Activated CD4-positive, alpha-beta T cell treated with anti-CD3 and anti-CD28 coated beads, Interleukin-2, amount 50 U/mL, for 24 hours (primary cell): Measurements from ENCODE around the gene SNTG2.

Experiments
- DNase-seq, 2 donors: peaks; one replicate each; pipeline ENCODE4 v3.0.0-alpha.2; 2020; ENCODE audit warnings: low read depth in 1 of 2, low spot score in 1 of 2

SNTG2 gene

DNA sequence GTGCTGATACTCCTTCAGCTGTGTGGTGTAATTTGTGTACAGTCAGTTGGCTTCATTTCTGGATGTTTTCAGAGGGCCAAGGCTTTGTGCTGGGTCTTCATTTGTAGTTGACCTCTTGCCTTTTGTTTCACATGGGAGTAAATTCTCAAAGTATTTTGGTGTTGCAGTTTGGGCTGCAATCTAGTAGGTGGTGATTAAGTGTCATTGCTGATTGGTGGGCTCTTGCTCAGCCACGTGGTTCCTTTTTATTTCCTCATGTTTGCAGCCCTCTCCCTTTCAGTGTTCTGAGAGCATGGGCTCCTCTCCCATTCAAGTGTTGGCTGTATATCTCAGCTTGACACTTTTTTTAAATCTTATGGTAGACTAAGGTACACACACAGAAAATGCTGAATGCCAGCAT, 96.8 kb downstream of the SNTG2 start:
- no peak for DNase-seq

DNA sequence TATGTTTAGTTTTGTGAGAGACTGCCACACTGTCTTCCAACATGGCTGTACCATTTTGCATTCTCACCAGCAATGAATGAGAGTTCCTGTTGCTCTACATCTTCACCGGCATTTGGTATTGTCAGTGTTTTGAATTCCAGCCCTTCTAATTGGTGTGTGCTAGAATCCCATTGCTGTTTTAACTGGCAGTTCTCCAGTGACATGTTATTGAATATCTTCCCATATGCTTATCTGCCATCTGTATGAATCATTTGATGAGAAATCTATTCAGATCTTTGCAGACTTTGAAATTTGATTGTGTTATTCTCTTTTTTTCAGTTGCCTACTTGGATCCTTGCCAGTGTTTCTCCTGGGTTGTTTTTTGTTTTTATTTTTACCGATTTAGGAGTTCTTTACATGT, 99.0 kb downstream of the SNTG2 start:
- DNase-seq, result no peak

DNA sequence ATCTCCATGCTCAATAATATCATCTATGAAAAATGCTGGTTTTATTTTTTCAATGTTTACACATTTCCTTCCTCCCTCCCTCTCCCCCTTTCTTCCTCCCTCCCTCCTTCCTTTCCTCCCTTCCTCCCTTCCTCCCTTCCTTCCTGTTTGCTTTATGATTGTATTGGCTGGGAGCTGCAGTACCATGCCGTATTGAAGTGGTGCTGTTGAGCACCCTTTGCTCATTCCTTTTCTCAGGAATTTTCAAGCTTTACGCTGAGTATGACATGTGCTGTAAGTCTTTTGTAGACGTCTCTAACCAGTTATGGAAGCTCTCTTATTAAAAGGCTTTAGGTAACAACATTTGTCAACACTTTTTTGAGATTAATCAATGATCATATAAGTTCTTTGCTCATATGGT, 100.4 kb downstream of the SNTG2 start:
- DNase-seq, result no peak

DNA sequence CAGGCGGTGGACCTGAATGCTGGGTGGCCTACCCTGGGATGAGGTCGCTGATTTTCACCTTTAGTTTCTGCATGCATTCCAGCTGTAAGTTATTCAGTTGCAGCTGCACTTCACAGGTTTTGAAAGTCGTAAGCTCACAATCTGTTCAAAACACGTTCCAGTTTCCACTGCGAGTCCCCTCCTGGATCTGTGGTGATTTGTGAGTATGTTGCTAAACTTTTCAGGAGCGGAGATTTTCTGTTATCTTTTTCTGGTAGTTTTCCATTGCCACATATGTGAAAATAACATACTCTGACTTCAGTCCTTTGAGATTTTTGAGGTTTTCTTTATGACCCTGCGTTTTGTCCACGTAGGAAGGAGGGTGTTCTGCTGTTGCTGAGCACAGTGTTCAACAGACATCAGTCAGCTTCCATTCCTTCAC, 102.1 kb downstream of the SNTG2 start:
- no peak for DNase-seq

DNA sequence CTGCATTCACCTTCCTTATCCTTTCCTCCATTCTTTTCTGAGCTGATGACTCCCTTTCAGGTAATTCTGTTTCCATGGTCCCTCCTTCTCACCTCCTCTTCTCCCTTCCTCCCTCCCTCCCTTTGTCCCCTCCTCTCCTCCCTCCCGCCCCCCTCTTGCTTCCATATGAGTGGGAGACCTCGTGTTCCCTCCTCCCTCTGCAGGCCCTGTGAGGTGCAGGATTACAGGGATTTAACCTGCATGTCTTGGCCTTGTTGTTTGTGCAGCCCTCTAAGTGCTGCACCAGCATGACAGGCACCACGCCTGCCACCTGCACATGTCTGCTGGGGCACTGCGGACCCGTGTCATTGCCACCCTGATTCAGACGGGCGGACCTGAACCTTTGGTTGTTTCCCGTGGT, 103.1 kb downstream of the SNTG2 start:
- DNase-seq, result no peak

DNA sequence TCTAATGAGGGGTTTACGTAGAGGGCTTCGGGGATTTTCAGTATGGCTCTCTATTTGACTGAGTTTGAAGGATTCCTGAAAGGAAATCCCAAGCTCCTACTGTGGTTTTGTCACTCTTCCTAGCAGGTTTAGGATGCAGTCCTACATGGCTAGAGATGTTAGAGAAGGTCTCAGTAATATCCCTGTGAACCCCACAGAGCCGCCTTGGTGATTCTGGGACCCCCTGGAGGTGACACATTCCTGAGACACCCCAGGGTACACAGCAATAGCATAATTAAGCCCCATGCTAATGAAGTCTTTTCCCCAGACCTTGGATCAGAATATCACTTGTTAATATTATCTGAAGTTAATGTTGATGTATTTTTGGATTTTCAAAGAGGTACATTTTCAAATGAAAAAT, 103.8 kb downstream of the SNTG2 start:
- no peak for DNase-seq

DNA sequence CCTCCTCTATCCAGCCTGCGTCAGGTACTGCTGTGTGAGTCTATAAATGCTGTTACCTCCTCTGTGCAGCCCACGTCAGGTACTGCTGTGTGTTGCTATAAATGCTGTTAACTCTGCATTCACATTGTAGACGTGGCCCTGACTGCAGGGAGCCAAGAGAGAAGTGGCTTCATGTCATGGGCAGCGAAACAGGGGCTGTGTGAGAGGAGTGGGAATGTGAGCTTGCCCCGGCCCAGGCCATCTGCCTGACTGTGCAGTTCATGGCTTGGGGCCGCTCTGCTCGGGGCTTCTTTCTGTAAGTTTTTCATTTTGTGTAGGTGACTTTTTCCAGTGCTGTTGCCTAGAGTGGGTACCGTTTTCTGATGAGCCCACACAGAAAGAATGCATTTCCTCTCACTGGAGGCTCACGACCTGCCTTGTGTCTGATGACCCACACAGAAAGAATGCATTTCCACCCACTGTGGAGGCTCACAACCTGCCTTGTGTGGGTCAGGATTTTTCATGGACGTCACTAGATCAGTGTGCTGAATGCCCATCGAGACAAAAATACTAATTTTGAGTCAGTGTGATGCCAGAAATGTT, 104.5 kb downstream of the SNTG2 start:
- DNase-seq, result no peak

DNA sequence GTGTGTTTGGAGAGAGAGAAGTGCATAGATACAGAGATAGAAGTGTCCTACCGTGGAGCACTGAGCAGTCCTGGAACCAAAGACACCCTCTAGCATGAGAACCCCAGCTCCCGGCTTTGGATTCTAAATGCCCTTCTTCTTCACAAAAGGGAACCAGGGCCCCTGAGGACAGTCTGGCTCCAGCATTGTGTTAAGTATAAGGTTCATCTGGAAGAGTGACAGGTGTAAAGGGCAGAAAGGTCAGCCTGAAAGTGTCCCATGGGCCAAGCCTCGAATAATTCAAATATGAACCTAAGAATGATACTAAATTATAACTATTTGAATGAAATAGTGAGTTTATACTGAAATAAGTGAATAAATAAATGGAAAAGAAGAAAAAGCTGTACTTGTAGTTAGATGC, 109.7 kb downstream of the SNTG2 start:
- DNase-seq, result no peak

DNA sequence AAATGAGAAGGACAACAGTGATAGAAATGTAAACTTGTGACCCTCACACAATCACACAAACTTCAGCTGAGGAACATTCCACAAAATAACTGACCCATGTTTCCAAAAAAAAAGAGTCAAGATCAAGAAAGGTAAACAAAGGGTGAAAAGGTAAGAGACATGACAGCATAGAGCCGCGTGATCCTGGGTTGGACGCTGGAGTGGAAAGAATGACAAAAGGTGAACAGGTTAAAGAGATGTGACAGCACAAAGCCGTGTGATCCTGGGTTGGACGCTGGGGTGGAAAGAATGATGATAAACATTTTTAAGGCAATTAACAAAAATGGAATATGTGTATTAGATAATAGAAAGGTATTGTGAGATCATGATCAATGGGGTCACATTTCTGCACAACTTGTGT, 110.3 kb downstream of the SNTG2 start:
- no peak for DNase-seq

DNA sequence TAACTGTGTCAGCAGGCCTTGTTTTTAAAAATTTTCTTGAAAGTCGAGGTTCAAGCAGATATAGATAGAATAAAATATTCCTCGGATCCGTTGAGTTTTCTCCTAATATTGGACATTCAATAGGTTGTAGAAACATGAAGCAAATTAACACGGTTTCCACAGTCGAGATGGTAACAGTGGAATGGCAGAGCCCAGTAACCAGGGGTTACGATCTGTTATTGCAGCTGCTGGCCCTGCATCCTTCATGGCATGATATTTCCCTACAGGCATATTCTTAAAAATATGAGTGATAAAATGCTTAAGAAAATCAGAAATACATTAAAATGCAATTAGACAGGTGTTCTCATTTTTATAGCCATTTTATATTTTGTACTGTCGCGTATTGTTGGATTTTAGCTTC, 117.6 kb downstream of the SNTG2 start:
- DNase-seq, result no peak

DNA sequence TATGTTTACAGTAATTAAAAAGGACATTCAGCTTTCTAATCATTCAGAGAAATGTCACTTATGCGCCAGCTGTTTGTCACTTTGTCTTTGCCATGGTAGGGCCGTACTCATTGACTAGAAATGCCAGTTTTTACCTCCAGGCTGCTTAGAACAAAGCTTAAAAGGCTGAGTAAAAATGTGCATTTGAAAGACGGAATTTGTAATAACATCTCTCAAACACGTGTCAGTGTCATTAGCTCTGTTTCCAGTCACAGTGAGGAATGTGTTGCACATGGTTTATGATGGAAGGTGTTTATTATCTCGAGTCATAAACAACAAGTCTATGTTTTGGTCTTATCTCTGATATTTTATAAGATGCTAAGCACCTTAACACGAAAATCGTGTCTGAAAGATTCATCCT, 118.2 kb downstream of the SNTG2 start:
- no peak for DNase-seq

DNA sequence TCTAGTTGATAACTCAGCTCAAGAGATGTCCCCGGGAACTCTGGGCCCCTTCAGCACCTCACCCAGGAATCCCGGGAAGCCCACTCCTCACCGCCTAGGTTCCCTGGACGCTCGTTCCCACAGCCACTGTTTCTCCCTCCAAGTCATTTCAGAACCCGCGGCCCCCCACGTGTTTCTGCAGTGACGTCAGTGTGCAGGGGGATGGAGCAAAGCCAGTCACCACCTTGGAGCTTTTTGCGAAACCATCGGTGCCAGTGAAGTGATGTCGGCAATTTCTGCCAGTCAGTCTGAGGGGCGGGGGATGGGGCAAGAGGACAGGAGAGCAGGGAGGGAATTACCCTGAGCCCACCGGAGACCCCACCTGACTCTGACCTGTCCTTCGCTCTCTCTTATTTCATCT, 119.2 kb downstream of the SNTG2 start:
- DNase-seq, result no peak

DNA sequence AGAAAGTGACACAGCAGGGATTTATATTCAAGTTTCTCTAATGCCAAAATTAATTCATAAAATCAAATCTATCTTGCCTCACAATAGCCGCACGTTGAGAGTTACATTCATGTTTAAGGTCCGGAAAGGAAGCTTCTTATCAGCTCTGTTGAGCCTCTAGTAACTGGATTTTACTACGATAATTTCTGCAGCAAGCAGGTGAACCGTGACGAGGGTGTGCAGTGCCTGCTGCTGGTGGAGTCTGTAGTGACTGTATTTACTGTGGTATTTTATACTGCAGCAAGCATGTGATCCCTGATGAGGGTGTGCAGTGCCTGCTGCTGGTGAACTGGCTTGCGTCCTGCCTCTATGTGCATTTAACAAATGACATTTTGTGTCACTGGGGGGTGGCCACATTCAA, 120.0 kb downstream of the SNTG2 start:
- DNase-seq, result no peak

DNA sequence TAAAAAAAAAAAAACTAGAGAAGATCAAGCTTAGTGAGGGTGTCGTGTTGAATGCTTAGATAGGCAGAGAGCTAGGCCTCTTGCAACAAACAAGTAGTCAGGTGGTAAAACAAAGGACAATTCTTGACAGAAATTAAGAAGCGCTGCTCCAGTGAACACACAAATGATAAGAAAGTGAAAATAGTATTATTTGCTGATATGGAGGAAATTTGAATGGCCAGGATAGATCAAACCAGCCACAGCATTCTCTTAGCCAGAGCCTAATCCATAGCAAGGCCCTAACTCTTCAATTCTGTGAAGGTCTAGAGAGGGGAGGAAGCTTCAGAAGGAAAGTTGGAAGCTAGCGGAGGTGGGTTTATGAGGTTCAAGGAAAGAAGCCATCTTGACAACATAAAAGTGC, 121.0 kb downstream of the SNTG2 start:
- no peak for DNase-seq

DNA sequence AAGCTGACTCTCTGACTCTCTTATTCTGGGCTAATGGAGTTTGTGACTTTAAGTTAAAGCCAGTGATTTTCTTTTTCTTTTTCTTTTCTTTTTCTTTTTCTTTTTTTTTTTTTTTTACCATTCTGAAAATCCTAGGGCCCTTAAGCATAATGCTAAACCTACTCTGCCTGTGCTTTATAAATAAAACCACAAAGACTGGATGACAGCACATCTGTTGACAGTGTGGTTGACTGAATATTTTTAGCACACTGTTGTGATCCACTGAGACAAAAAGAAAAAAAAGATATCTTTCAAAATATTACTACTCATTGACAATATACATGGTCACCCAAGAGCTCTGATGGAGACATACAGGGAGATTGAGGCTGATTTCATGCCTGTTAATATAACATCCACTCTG, 121.6 kb downstream of the SNTG2 start:
- no peak for DNase-seq

DNA sequence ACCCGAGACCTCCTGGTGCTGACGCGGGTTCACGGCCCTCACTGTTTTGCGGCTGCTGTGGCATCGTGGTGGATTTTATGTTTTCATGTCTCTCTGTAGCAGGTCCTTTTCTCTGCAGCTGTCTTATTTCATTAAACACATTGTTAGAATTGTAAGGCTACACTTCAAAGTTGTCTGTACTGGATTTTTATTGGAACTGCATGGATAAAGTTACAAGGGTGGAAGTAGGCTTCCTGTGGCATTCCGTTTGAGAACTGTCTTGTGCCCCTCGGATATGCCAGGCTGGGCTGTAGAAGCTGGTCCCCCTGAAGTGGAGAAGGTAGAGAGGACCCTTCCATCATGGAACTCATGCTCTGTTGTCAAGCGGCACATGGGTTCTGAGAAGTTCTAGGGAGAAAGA, 127.3 kb downstream of the SNTG2 start:
- no peak for DNase-seq

DNA sequence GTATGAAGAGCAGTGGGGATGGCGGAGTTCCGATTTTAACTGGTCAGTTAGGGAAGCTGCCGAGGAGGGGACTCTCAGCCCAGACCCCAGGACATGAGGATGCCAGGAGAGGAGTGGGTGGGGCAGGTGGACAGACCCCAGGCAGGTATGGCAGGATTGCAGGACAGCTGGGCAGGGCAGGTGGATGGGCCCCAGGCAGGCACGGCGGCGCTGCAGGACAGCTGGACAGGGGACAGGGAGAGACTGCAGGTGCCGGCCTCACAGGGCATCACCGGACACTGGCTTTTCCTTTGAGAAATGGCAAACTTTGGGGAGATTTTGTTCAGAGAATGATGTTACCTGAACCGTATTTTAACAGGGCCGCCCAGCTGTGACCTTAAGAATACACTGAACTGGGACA, 127.7 kb downstream of the SNTG2 start:
- no peak for DNase-seq

DNA sequence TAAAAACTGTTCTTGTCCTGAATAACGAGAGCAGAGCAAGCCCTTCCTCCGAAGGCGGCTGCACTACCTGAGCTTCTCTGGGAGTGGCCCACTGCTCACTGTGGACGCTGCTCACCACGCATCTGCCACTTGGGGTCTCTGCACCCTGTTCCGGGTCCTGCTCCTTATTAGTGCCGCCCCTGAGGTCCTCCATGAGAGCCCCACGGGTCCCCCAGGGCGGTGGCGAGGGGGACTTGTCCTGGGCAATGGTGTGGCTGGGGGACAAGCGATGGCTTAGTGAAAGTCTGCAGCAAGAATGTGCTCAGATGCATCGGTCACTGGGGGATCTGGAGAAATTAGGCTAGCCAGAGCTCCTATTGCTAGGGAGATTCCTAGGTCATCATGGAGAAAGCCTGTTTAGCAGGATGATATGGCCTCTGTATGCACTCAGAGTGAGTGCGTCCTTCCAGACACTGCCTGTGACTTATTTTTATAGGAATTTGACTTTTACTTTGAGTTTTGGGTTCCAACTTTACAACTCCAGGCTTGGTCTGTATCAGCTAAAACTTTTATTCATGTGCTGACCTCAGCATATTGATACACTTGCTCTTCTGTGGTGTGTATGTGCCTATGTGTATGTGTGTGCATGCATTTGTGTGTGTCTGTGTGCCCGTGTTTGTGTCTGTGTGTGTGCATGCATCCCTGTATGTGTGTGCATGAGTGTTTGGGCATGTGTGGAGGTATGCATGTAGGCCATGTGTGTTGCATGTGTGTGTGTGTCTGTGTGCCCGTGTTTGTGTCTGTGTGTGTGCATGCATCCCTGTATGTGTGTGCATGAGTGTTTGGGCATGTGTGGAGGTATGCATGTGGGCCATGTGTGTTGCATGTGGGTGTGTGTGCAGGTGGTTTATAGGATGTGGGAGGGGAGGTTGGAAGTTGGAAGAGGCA, 129.5 kb downstream of the SNTG2 start:
- no peak for DNase-seq

DNA sequence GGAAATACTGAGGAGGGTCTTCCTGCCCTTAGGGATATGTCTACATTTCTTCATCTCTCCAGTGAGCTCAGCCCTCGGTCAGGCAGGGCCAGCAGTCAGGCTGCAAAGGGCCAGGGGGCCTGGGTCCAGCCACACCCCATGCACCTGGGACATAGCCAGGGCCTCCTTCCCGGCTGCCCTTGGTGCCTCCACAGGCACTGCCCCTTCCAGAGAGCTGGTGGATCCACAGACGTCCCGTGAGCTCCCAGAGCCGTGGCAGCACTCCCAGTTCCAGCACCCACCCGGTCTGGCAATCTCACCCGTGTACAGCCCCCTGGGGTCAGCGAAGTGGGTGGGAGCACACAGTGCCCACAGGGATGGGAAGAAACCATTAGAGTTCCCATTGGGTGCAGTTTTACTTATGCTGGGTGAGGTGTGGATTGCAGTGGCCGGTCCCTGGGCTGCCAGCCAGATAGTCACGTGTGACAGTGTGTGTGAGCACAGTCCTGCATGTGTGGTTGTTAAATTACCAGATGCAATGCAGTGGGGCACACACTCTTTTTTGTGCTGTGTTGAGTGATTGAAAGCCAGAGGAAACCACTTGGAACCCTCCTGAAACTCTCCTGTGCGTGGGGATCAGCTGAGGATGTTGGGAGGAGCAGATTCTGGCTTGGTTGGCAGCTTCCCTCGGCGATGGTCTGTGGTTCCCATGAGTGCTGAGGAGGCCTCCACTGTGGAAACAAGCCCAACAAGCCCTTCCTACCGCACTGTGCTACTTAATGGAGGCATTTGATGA, 131.0 kb downstream of the SNTG2 start:
- no peak for DNase-seq

DNA sequence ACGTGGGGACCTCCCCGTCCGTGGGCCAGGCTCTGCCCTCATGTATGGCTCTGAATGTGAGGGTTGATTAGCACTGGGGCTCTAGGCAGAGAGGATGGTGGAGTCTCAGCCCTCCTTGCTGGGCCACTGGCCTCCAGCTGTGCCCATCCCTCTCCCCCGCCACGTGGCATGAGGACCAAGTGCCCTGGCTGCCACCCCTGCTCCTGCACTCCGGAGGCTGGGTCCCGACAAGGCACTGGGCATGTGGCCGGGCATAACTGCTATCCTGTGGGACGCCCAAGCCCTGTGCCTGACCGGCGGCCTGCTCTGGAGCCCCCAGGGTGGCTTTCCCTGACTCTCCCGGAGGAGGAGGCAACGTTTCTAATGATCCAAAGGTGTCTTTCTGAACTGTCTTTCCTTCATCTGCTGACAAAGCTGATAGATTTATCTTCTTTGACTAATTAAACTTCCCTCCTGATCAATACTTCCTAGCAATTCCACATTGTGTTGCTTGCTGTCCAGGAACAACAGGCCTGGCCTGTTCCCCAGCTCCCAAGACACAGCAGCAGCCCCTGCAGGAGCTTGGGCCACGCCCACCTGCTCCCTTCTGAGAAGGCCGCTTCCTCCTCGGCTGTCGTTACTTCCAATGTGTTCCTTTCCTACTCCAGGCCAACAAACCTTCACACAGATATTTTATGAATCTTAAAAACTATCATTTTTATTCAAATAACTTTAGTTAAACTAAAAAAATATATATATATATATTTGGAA, 132.0 kb downstream of the SNTG2 start:
- DNase-seq, result no peak

DNA sequence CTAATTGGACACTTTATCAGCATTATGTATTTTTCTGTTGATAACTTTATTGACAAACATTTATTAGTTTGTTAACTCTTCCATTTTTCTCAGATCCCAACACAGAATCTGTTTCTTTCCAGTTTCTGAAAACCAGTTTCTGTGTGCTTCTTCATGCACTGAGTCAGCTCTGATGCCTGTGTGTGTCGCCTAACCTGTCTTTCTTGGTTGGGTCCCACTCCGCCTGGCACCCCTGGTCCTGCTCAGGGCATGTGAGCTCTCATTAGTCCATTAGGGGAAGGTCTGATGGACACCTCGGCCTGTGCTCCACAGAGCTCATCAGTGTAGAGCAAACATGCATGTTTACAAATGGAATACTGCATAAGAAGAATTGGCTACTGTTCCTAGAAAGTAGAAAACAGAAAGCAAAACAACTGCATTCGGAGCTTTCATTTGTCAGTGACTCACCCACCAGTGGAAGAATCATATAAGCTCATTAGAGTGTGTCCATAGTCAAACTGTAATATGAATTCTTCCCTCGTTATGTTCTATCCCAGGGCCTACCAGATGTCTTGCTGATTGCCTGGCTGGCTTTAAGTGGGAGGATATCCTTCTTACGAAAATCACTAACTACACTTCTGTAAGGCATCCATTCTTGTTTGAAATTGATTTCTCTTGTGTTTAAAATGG, 137.7 kb downstream of the SNTG2 start:
- no peak for DNase-seq
